NB4 (cell line): Measurements from ENCODE around the gene CUEDC1.

Experiments used
- CTCF ChIP-seq: IDR thresholded peaks from one replicate; pipeline ENCODE4 v1.5.1; 2012; ENCODE audit warnings: low read depth, low read length
- MYC ChIP-seq: IDR thresholded peaks from 2 replicates; pipeline ENCODE4 v1.6.1; 2011; ENCODE audit warnings: low read depth, low read length
- POLR2A ChIP-seq: IDR thresholded peaks from 2 replicates; pipeline ENCODE4 v1.6.1; 2011; ENCODE audit warnings: mild to moderate bottlenecking; ENCODE audit not compliant: insufficient read length; ENCODE audit errors: extremely low read depth
- TF ChIP-seq, protein P1 (sequence below): IDR thresholded peaks from 2 replicates; pipeline ENCODE4 v1.6.1; 2011; ENCODE audit warnings: low read depth, low read length

GRCh38 chr17:57970710-57971109 lies 15.5 kb upstream of the CUEDC1 start:
- TF ChIP-seq CTCF (no peak), POLR2A (no peak), MYC (no peak)
- TF ChIP-seq, protein P1, sequence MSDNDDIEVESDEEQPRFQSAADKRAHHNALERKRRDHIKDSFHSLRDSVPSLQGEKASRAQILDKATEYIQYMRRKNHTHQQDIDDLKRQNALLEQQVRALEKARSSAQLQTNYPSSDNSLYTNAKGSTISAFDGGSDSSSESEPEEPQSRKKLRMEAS: no peak
